ENCODE results near the gene RAI1.

Gene RAI1

DNA sequence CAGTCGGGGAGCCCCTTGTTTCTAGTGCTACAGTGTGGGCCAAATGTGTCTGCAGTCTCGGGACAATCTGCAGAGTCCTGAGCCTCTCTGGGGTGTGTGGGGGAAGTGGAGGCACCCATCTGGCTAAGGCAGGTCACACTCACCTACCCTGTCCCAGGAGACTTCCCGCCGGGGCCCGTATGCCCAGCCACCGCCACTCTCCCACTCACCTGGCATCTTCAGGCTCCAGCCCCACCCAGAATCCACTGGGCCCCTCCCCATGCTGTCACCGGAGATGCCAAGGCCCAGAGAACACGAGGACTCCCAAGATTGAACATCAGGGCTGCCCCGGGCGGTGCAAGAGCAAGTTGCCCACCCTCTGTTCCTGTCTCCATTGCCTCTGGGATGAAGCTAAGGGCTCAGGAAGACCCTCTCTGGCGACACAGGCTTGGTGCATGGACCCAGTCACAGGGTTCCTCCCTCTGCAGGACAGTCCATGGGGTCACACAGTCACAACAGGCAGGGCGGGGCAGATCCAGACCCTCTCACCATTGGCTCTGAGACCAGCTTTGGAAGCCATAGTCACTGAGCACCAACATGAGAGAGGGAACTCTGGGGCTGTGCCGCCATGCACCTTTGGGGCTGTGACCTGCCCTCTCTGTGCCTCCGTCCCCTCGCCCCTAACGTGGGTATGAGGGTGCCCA is 117.5 kb downstream of the RAI1 start:
- TF ChIP-seq, protein P1, sequence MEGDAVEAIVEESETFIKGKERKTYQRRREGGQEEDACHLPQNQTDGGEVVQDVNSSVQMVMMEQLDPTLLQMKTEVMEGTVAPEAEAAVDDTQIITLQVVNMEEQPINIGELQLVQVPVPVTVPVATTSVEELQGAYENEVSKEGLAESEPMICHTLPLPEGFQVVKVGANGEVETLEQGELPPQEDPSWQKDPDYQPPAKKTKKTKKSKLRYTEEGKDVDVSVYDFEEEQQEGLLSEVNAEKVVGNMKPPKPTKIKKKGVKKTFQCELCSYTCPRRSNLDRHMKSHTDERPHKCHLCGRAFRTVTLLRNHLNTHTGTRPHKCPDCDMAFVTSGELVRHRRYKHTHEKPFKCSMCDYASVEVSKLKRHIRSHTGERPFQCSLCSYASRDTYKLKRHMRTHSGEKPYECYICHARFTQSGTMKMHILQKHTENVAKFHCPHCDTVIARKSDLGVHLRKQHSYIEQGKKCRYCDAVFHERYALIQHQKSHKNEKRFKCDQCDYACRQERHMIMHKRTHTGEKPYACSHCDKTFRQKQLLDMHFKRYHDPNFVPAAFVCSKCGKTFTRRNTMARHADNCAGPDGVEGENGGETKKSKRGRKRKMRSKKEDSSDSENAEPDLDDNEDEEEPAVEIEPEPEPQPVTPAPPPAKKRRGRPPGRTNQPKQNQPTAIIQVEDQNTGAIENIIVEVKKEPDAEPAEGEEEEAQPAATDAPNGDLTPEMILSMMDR (IDR thresholded peaks at IDR 0.05; ENCODE audit: low read depth, low read length) = no peak
- H3K4me3 ChIP-seq (ENCODE audit: low read depth, low read length) = no peak overlapping the region

DNA sequence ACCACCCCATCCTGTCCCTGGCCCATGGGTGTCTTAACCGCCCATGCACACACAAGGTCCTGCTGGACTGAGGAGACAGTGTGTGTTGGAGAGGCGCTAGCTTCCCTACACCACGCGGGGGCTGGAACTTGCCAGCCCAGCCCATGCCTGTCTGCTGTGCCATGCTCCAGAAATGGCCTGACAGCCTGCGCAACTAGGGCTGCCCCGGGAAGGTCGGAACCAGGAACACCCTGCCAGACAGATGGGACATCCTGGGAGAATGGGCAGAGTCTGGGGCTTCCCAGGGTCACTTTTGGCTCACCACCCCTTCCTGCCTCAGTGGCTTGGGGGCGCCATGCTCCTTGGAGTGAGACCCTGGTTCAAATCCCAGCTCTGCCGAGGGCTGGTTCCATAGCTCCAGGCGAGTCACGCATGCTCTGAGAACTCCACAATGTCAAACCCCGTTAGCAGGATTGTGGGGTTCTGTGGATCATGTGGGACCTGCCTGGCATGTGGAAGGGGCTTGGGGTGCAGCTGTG is 119.3 kb downstream of the RAI1 start:
- TF ChIP-seq, protein P1 (IDR thresholded peaks at IDR 0.05; ENCODE audit: low read depth, low read length) = no peak

DNA sequence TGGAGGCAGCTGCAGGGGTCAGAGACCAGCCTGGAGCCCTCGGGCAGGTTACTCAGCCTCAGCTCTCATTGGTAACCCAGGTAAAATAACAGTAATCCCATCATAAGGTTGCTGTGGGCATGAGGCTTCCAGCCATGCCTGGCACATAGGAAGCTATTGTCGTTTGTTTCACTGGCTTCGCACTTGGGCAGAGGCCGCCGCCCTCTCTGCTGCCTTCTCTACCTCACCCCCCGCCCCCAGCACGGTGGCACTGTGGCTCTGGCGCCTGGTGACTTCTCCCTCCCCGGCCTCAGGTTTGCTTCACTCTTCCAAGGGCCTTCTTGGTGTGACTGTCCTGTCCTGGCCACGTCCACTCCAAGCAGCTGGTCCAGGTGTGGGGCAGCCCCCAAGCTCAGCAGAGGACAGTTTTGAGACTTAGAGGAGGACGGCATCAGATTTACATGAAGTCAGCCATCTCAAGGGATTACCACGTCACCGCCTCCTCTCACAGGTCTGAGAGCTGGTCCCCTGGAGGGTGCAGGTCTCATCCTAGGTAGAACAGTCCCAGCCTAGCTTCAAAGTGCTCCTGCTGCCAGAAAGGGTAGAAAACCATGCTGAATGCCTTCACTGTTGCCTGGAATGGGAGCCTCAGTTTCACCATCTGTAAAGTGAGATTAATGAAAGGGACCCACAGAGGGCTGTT is 120.7 kb downstream of the RAI1 start:
- TF ChIP-seq, protein P1 (IDR thresholded peaks at IDR 0.05; ENCODE audit: low read depth, low read length) = no peak
- H3K4me3 ChIP-seq (ENCODE audit: low read depth, low read length) = no peak overlapping the region

More for the DNA sequence above, 119.3 kb downstream of the RAI1 start:
- no peak overlapping the region for H3K4me3 ChIP-seq (ENCODE audit: low read depth, low read length)

DNA sequence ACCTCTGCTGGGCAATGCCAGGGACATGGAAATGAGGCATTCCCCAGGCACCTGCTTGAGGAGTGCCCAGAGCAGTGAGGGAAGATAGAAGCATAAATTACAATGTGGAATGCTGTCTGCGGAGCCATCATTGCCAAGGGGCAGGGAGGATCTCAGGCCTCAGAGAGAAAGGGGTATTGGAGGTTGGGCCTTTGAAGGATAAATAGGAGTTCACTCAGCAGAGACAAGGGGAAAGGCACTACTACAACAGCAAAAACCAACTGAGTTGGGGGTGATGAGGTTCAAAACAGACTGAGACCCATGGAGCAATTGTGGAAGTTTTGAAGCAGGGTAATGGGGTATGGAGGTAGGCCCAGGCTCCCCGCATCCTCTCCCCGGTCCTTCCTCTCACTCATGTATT is 122.7 kb downstream of the RAI1 start:
- no peak overlapping the region for H3K4me3 ChIP-seq (ENCODE audit: low read depth, low read length)
- TF ChIP-seq, protein P1 (IDR thresholded peaks at IDR 0.05; ENCODE audit: low read depth, low read length) = no peak

DNA sequence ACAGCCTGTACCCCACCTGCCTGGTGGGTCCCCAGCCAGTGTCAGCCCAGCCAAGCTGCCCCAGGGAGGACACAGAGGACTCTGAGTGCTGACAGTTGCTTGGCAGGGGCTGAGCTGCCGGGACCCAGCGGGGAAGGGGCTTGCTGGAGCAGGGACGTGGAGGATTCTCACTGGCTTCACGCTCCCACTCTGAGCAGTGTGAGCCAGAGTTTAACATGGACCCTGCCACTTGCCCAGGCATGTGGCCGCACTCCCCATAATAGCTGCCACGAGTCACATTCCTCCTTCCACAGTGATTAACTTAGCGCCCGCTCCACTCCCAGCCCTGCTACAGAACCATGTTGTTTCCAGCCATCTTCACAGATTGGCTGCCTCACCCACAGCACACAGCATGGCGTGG is 124.3 kb downstream of the RAI1 start:
- TF ChIP-seq, protein P1 (IDR thresholded peaks at IDR 0.05; ENCODE audit: low read depth, low read length) = no peak
- no peak overlapping the region for H3K4me3 ChIP-seq (ENCODE audit: low read depth, low read length)

DNA sequence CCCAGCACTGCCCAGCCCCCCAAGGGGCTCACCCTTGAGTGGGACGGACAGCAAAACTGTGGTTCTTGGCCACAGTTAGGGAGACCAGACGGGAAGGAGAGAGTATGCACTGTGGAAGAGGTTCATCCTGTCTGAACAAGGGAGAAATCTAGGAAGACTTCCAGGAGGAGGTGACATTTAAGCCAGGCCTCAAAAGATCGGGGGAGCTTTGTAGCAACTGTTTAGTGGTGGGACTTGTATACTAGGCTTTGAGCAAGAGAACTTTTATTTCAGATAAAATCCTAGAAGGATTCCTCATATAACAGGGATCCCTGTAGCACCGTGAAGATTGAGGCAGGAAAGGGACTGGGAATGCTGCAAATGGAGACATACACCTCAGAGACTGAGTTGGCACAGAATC is 124.8 kb downstream of the RAI1 start:
- TF ChIP-seq, protein P1 (IDR thresholded peaks at IDR 0.05; ENCODE audit: low read depth, low read length) = no peak
- H3K4me3 ChIP-seq (ENCODE audit: low read depth, low read length) = no peak overlapping the region

DNA sequence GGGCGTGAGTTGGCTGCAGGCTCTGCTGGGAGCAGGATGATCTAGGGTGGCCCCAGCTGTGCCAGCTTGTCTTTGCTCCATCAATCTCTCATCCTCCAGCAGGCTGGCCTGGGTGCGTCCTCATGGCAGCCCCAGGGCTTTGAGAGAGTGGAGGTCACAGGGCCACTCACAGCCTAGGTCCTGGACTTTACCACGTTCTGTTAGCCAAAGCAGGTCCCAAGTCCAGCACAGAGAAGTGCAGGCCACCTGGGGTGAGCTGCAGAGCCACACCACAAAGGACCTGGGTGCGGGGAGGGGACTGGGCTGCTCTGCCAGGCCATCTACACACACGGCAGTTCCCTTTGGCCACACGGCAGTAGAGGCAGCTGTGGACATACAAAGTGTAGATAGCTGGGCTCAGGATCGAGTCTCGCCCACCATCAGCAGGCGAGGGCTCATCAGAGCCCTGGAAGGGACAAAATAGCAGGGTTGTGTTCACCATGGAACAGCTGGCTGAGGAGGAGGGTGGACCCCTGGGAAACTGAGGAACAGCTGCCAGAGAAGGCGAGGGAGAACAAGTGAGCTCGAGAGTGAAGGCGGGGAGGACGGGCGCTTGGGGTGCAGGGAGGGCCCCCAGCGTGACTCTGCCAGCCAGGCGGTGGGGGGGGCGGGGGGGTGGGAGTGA is 125.5 kb downstream of the RAI1 start:
- H3K4me3 ChIP-seq (ENCODE audit: low read depth, low read length) = no peak overlapping the region
- TF ChIP-seq, protein P1 (IDR thresholded peaks at IDR 0.05; ENCODE audit: low read depth, low read length) = no peak
